ENCODE measurements around the gene MAGOH. TPM values are rescaled to one million over a fixed set of nuclear protein-coding genes. Genes with fewer than 3 reads are reported as not detected.

MAGOH gene
- total and polyA plus RNA-seq, 2 of the 13 experiments (the other 11 are each of a cell fraction or from before 2014, with no cell fraction given): 24.1 to 87.0 TPM

DNA sequence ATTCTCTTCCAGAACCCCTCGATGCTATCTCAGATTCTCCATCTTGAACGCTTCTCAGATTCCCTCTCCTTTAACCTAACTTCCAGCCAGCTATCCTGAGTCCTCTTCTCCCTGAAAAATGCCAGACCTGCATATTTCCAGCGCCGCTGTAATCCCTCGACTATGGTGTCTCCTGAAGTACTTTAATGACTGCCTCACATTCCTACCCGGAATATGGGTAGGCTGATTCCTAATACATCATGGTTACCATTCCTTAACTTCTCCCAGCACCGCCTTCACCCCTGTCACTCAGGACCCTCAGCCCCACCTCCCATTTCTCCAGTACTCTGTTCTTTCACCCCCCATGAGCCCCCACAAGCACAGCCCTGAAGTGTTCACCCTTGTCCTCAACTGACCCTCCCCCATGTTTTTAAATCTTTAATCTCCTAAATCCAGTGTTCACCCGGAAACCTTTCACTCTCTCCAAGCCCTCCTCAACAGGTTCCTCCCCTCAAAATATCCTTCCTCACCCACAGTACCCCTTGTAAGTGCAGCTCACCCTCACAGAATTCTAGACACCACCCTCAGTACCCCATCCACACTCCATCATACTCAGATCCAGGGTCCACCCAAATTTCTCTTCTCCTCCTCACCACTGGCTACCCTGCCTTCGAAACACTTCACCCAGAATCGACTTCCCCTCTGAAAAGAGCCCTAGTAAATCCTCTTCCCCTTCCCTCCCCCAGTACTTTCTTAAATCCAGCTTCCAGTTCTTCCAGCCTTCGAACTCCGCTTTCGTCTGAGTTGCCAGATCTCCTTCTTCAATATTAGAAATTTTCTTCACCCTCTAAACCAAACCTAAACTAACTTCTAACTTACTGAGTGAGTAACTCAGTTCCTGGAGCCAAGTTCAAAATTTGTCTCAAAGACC lies 40.8 kb downstream of the MAGOH start:
- no peak for TF ChIP-seq ZNF644 (CRISPR knock-in tag; IDR thresholded peaks at IDR 0.05; ENCODE audit: low read depth)
- TF ChIP-seq MAFK (conservative IDR thresholded peaks at IDR 0.05 in 1 of 2, IDR thresholded peaks at IDR 0.05 in 1 of 2; ENCODE audit: low read length in 2 of 2): peak; percentile 17 to 56; a peak in 2 of 4 replicates
- TF ChIP-seq TMF1 (CRISPR knock-in tag; IDR thresholded peaks at IDR 0.05; ENCODE audit: low read depth): peak; percentile 5; the same call in 1 of the 2 replicates
- ATAC-seq (0 out of 3 replicates have a peak, but pooled peaks have one; percentile 3), FAIRE-seq (no peak), DNase-seq (ENCODE audit: low spot score) (no peak)
- Histone ChIP-seq H3K36me3 (replicated peaks in 1 of 2; ENCODE audit: control insufficient read depth in 1 of 2, insufficient read depth in 2 of 2, low read length in 2 of 2) (peaks cover 4 to 6% of the 10 kb centered on the region in 2 experiments), H3K9me3 (ENCODE audit: low read length) (no peaks in the 10 kb centered on the region), H3K4me3 (replicated peaks in 1 of 3; ENCODE audit: insufficient read depth in 1 of 3, low read depth in 2 of 3, low read length in 3 of 3) (peak overlapping the region; percentile 84 to 91 (median 91)), H3K4me2 (ENCODE audit: low read depth, low read length) (peak overlapping the region; percentile 74), H4K20me1 (ENCODE audit: insufficient read depth, low read length) (no peaks in the 10 kb centered on the region), H3K27ac (ENCODE audit: extremely low read length, insufficient read depth, low read length) (peak overlapping the region; percentile 87), H3K4me1 (ENCODE audit: insufficient read depth, low read length) (peaks cover 53% of the 10 kb centered on the region), H3K27me3 (ENCODE audit: control insufficient read depth in 1 of 2, insufficient read depth in 2 of 2, low read length in 2 of 2) (no peaks in the 10 kb centered on the region; a peak in 1 of 5 replicates), H3K9ac (ENCODE audit: insufficient read depth, low read depth, low read length) (peak overlapping the region; percentile 95), H3K79me2 (ENCODE audit: insufficient read depth, low read length) (peaks cover 17% of the 10 kb centered on the region), H2AFZ (ENCODE audit: low read length) (no peak overlapping the region)
- in situ Hi-C loops (cut with HindIII; ENCODE audit: extremely low pct_ligation_motif_present, low pct_unique_long_range_greater_than_20kb): no loop called here
- POLR2A ChIA-PET: interaction anchor here (2.3 kb wide), 1 partner anchor 15 kb away, joined by 6 read pairs; no protein-coding TSS in a partner anchor
- TSS peak; percentile 61 for BruUV-seq (replicated peaks)
- intact Hi-C loops (cut with micrococcal nuclease; ENCODE audit: unreplicated experiment): loop anchor here (2.0 kb wide), 1 partner anchor 23 kb away; the partner anchor contains the start of gene CZIB
- 34% methylated on average over 13 of the region's 13 CpGs for WGBS (ENCODE audit: low lambda C conversion rate)
- CTCF ChIA-PET (ENCODE audit: low intra/inter-chr PET ratio, low total read pairs): no interaction called here

GRCh38 chr1:53196485-53197290 lies 41.6 kb downstream of the MAGOH start, which contains the start of gene CPT2:
Gene CPT2, plus strand, starts transcription at chr1:53196824. Its CDS starts 120 bp downstream, at chr1:53196944.
- Histone ChIP-seq H3K27me3 (ENCODE audit: control insufficient read depth in 1 of 2, insufficient read depth in 2 of 2, low read length in 2 of 2) (no peaks in the 10 kb centered on the region; a peak in 1 of 5 replicates), H3K9ac (ENCODE audit: insufficient read depth, low read depth, low read length) (peak within 1 kb of the TSS; percentile 95), H3K9me3 (ENCODE audit: low read length) (no peaks in the 10 kb centered on the region), H3K4me3 (replicated peaks in 1 of 3; ENCODE audit: insufficient read depth in 1 of 3, low read depth in 2 of 3, low read length in 3 of 3) (peak within 1 kb of the TSS; percentile 84 to 91 (median 91)), H3K4me1 (ENCODE audit: insufficient read depth, low read length) (peaks cover 53% of the 10 kb centered on the region), H3K27ac (ENCODE audit: extremely low read length, insufficient read depth, low read length) (peak within 1 kb of the TSS; percentile 87), H3K4me2 (ENCODE audit: low read depth, low read length) (peak within 1 kb of the TSS; percentile 74), H4K20me1 (ENCODE audit: insufficient read depth, low read length) (no peaks in the 10 kb centered on the region), H3K79me2 (ENCODE audit: insufficient read depth, low read length) (peaks cover 17% of the 10 kb centered on the region), H2AFZ (ENCODE audit: low read length) (peak within 1 kb of the TSS; percentile 39), H3K36me3 (replicated peaks in 1 of 2; ENCODE audit: control insufficient read depth in 1 of 2, insufficient read depth in 2 of 2, low read length in 2 of 2) (no peaks in the 10 kb centered on the region; a peak in 2 of 5 replicates)
- intact Hi-C loops (cut with micrococcal nuclease; ENCODE audit: unreplicated experiment) (loop anchor here (2.0 kb wide), 1 partner anchor 24 kb away; the partner anchor contains the start of gene CZIB), in situ Hi-C loops (cut with HindIII; ENCODE audit: extremely low pct_ligation_motif_present, low pct_unique_long_range_greater_than_20kb) (no loop called here)
- peak; percentile 98 for ATAC-seq
- WGBS (ENCODE audit: low lambda C conversion rate): under 1% methylated on average over 17 of the region's 57 CpGs
- BruUV-seq (replicated peaks): no TSS peak
- DNase-seq (ENCODE audit: low spot score): peak; percentile 79
- CTCF ChIA-PET (ENCODE audit: low intra/inter-chr PET ratio, low total read pairs): no interaction called here
- no peak for FAIRE-seq
- POLR2A ChIA-PET: interaction anchor here (1.0 to 2.3 kb wide), 9 partner anchors 13 to 182 kb away, joined by 3 to 17 read pairs (median 4); partner anchors contain the start of gene MAGOH
- TF ChIP-seq HNRNPK (IDR thresholded peaks at IDR 0.05; ENCODE audit: low read depth, low read length, poor library complexity, severe bottlenecking) (peak; percentile 8), MEIS2 (CRISPR knock-in tag; IDR thresholded peaks at IDR 0.05) (peak; percentile 39; the same call in 1 of the 2 replicates), POGZ (CRISPR knock-in tag; IDR thresholded peaks at IDR 0.05) (peak; percentile 54; the same call in 1 of the 2 replicates), E2F1 (CRISPR knock-in tag; IDR thresholded peaks at IDR 0.05) (peak; percentile 77), FOXK2 (IDR thresholded peaks at IDR 0.05) (no peak)
- TF ChIP-seq, protein P1, sequence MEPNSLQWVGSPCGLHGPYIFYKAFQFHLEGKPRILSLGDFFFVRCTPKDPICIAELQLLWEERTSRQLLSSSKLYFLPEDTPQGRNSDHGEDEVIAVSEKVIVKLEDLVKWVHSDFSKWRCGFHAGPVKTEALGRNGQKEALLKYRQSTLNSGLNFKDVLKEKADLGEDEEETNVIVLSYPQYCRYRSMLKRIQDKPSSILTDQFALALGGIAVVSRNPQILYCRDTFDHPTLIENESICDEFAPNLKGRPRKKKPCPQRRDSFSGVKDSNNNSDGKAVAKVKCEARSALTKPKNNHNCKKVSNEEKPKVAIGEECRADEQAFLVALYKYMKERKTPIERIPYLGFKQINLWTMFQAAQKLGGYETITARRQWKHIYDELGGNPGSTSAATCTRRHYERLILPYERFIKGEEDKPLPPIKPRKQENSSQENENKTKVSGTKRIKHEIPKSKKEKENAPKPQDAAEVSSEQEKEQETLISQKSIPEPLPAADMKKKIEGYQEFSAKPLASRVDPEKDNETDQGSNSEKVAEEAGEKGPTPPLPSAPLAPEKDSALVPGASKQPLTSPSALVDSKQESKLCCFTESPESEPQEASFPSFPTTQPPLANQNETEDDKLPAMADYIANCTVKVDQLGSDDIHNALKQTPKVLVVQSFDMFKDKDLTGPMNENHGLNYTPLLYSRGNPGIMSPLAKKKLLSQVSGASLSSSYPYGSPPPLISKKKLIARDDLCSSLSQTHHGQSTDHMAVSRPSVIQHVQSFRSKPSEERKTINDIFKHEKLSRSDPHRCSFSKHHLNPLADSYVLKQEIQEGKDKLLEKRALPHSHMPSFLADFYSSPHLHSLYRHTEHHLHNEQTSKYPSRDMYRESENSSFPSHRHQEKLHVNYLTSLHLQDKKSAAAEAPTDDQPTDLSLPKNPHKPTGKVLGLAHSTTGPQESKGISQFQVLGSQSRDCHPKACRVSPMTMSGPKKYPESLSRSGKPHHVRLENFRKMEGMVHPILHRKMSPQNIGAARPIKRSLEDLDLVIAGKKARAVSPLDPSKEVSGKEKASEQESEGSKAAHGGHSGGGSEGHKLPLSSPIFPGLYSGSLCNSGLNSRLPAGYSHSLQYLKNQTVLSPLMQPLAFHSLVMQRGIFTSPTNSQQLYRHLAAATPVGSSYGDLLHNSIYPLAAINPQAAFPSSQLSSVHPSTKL (CRISPR knock-in tag; IDR thresholded peaks at IDR 0.05): peak; percentile 5; the same call in 1 of the 2 replicates

All from HepG2 (cell line).